HG02938 (cell line): ENCODE data around the gene SLC16A7.

ENCODE experiments used
- ATAC-seq: cut with Tn5 transposase; IDR thresholded peaks from one replicate; pipeline ENCODE4 v1.9.1; 2021; ENCODE audit warnings: mild to moderate bottlenecking, moderate library complexity; ENCODE audit not compliant: unreplicated experiment

The SLC16A7 gene

DNA sequence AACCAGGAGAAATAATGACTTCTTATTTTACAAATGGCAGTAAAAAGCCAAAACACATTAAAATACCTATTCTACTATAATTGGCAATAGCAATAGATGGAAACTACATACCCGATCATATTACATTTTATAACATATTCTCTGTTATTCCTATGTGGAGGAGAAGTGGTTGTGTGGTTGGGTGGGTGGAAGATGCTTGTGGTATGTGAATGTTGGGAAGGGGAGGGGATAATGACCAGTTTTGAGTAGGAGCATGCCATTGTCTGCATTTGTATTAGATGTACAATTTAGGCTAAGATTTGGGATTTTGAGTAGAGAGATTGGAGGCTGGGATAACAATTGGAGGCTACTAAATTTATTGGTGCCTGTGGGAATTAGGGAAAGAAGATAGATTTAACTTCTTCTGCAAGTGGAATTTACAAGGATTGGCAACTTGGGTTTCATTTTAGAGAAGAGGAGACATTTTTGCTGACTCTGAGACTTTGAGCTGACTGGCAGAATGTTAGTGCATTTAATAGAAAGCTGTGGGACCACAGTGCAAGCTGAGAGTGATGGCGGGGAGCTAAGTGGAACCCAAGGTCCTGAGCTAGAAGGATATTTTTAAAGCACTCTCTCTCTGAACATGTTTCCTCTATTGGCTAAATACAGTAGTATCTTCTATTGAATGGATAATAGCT lies 65.2 kb downstream of the SLC16A7 start:
- ATAC-seq = no peak

DNA sequence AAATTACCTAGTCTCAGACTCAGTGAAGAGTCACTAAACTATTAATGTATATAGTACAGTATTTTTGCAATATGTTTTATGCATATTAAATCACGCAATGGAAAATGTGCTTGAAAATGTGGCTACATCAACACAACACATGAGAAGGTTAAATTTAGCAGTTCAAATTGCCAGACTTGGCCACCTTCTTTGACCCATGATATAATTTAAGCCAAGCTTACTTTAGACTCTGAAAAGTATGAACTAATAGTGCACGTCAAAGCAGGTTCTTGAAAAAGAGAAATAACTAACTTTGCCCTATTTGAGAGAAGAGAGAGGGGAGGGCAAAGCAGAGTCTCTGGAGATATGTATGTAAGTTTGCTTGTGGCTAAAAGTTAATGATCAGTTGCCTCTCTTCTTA lies 68.7 kb downstream of the SLC16A7 start:
- no peak for ATAC-seq

DNA sequence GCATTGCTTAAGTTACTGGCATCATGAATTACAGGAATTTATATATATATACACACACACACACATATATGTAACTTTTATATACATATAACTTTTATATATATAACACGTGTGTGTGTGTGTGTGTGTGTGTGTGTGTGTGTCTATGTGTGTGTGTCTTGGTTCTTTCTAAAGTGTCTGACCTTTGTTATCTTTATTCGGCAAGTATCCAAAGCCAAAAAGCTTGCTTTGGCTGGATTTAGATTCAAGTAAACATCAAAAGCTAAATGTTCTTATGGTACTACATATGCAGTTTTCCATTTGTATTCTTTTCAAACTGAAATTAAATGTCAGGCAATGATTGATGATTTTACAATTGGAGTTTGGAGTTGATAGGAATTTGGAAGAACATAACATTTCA lies 69.9 kb downstream of the SLC16A7 start:
- no peak for ATAC-seq

DNA sequence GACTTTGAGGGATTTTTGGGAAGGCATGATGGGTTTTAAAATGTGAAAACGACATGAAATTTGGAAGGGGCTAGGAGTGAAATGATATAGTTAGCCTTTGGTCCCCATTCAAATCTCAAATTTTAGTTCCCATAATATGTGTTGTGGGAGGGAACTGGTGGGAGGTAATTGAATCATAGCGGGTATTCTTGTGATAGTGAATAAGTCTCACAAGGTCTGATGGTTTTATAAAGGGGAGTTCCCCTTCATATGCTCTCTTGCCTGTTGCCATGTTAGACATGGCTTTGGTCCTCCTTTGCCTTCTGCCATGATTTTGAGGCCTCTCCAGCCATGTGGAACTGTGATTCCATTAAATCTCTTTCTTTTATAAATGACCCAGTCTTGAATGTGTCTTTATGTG lies 72.8 kb downstream of the SLC16A7 start:
- ATAC-seq = no peak

DNA sequence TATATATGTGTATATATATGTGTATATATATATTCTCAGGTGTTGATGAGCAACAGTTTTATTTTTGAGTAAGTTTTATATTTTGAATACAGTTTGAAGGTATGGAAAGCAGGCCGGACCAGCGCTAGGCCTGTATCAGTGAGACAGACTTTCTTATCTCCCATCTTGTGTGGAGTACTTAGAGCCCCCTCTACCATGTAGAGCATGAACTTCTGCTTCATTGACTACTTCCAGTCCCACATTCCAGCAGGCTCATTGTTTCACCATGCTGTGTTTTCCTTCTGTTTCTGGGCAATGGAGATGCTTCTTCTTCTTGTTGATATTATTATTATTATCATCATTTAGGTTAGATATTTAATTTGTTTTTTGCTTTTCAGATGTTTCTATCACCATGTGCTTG lies 76.4 kb downstream of the SLC16A7 start:
- ATAC-seq = no peak

DNA sequence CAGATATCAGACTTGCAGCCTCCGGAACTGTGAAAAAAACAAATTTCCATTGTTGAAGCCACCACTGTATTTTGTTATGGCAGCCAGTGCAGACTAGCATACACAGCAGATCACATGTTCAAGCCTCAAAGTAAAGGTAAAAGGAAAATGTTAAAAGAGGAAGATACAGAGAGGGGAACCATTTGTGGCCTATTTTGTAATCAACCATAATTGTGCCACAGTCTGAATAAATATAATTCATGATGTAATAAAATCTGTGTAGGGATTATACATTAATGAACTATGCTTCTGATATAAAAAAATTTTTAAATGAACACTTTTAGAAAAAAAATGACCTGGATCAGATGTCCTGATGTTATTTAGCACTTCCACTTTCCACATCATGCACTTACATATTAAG lies 79.6 kb downstream of the SLC16A7 start:
- no peak for ATAC-seq

DNA sequence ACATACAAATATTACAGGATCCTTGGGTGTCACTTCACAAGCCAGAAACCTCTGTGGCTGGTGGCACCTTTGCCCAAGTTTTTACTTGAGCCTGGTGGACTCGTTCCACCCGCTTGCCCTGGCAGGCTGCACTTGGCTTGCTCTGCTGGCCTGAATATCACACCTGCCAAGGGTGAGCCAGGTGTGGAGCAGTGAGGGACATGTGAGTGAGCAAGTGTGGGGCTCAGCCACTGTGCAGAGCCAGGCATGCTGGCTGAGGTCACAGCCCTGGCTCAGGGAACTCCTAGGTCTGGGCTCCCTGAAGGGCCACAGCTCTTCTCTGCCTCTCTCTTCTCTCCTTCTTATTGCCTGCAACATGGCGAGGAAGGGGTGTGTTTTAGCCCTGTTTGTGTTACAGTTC lies 82.0 kb downstream of the SLC16A7 start:
- no peak for ATAC-seq

DNA sequence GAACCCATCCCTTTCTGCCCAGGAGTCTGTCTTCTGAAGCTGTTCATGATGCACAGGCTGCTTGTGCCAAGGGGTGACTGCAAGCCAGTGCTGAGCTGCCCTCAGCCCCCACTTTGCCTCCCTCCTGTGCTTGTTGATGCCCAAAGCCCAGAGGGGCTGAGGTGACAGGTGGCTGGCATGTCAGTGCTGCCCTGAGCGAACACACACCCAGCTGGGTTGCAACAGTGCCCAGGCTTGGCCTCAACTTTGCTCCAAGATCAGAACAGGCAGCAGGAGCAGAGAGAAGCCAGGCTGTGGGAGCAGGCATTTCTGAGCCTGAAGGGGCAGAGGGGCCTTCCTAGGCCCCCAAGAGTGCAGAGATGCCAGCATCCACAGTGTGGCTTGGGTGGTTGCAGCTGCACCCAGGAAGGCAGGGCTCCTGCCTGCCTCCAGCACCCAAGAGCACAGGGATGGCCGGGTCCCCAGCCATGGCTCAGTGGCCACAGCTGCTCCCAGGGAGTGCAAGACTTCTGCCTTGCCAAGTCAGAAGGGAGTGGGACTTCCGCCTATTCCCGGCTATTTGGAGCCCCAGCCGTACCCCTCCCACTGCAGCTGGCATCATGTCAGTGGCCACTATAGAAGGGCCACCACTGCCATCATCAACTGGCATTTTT lies 83.1 kb downstream of the SLC16A7 start:
- ATAC-seq = no peak

DNA sequence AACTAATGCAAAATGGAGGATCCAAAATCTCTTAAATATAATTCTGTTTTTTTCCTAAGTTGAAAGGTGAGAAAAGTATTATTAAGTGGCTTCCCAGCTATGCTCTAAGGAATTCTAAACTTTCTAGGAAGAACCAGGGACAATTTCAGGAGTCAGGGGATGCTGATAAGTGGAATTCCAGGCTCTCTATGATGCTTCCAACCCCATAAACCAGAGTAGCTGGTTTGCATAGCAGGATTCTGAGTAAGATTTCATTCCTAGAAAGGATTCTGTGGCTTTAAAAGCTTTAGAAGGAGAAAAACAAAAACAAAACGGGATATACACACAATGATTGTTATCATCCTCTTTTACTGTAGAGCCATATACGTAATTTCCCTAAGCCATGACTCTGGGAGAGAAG lies 93.9 kb downstream of the SLC16A7 start:
- ATAC-seq = no peak

DNA sequence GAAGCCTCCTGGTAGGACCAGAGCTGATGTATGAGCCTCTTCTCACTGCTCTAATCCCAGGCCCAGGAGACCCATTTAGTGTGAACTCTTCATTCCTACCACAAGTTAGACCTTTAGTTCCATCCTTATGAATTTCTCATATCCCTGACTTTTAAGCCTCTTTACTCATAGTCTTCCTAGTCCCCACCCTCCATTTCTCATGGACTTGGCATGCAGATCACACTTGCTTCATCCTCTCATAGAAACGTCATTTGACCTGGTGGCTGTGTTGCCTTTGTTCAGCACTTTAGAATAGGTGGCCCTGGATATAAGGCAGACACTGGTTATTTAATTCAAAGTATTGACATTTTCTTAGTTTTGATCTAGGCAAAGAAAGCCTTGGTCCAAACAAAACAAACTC lies 99.5 kb downstream of the SLC16A7 start:
- ATAC-seq = no peak

DNA sequence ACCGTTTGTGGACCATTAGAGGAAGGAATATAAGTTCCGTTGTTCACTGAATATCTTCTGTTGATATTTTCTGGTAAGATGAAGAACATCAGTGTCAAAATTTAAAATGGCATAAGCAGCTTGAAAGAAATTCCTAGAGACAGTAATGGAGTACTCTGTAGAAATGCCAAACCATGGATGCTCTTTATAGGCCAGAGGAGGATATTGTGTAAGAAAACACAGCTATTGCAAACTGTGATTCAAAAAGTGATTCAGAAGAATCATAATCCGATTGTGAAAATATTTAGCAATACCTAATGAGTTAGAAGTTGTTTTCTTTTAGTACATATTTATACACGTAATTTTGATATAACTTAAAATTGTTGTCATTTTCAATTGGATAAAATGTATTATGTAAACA lies 102.8 kb downstream of the SLC16A7 start:
- no peak for ATAC-seq

DNA sequence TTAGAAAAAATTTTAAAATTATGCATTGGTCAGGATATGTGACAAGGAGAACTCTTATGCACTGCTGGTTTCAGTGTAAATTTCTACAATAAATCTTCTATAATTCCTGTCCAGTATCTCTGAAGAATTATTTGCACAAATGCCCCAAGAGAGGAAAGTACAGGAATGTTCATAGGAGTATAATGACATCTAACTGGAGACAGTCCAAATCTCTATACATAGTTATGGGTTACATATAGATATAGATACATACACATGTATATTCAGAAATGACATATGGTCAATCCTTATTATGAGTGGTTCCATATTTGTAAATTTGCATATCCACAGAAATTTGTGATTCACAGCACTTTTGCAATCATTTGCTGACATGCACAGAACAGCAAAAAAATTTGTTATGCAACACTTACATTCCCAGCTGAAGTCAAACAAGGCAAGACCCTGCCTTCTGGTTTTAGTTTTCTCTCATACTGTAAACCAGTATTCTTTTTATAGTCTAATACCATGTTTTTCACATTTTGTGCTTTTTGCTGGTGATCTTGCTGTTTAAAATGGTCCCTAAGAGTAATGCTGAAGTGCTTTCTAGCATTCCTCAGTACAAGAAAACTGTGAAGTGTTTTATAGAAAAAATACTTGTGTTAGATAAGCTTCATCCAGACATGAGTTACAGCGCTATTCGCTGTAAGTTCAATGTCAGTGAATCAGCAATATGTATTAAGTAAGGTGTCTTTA lies 103.8 kb downstream of the SLC16A7 start:
- ATAC-seq = no peak

DNA sequence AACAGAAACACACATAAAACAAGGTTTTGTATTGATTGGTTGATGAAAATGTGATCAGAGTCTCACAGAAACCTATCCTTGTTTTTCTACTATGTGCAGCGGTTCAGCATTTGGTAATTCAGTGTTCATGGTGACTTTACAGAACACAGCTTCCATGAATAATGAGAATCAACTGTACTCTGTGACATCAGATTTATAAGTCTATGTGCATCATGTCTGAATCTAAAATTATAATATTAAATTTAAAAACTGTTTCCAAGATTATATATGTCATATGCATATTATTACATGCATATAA lies 104.3 kb downstream of the SLC16A7 start:
- no peak for ATAC-seq

DNA sequence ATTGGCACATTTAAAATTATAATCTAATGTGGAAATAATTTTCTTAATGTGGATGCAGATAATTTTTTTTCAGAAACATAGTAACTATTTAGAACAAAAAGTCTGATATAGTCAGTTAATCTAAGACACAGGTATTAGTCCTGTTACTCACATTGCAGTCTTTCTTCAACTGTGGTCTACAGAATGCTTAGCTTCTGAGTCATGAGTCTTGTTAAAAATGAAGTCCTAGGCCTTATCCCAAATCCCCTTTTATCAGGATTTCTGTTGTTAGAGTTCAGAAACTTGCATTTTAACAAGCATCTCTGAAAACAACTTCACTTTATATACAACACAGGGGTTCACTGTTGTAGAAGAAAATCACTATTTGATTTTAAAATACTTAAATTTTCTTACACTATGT lies 112.2 kb downstream of the SLC16A7 start:
- no peak for ATAC-seq

DNA sequence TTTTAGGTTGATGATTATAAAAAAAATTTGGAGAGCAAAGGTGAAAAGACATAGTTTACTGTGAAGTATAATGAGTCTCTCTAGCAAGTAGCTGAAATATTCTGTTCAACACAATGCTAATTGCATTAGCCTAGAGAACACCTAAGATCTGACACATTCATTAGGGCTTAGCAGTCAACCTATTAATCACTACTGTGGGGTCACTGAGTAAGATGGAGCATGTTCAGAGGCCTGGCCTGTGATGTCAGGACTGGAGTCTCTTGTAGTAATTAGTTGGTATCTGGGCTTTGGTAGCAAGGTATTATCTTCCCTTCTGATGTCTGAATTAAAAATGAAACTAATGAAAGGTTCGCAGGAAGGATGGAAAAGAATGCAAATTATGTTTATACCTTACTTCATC lies 112.7 kb downstream of the SLC16A7 start:
- no peak for ATAC-seq

DNA sequence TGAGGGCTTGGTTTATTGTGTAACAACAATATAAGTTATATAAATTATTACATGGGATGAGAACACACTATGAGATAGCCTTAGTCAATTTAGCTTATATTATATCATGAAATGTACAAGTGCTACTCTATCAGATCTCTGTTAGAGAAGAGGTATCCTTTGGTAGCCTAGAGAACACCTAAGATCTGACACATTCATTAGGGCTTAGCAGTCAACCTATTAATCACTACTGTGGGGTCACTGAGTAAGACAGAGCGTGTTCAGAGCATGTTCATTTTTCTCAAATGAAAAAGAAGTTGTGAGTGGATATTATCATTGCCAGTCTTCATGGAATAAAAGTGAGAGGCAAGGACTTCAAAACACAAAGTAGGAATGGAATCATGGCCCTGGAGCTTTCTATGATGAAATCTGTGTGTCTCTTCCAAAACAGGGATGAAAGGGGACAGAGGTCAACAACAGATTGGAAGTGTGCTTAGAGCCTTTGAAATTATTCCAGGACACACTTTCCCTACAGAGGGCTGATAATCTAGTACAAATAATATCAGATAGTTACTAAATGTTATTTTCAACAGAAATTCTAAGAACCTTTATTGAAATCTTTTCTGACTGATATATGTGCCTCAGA lies 114.3 kb downstream of the SLC16A7 start:
- ATAC-seq = no peak

DNA sequence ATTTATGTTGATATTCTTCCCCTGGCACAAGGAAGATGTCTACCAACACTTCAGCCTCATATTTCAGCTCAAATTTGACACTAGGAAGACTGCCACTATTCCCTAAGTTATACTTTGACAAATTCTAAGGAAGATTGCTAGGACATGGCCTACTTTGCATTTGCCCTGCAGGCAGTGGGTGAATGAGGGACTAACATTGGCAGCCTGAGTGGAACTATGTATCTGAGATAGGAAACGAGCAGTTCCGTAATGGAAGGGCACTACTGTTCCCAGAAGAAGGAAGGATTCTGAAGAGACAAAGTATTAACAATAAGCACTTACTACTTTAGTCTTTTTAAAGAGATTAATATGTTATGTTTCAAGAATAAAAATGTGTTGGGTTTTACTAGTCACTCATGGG lies 115.1 kb downstream of the SLC16A7 start:
- no peak for ATAC-seq

DNA sequence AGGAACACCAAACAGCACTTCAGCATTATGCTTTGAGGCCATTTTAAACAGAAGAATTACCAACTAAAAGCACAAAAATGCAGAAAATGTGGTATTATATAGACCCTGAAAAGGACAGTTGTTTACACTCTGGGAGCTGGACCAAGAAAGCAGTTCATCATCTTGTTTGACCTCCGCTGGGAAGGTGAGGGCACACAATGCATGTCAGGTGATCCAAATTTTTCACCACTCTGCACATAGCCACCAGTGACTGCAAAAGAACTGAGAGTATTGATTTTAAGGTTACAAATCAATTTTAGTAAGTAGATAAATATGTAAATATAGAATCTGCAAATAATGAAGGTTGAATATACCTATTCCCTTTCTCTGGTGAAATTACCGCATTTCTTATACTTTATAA lies 119.6 kb downstream of the SLC16A7 start:
- no peak for ATAC-seq

DNA sequence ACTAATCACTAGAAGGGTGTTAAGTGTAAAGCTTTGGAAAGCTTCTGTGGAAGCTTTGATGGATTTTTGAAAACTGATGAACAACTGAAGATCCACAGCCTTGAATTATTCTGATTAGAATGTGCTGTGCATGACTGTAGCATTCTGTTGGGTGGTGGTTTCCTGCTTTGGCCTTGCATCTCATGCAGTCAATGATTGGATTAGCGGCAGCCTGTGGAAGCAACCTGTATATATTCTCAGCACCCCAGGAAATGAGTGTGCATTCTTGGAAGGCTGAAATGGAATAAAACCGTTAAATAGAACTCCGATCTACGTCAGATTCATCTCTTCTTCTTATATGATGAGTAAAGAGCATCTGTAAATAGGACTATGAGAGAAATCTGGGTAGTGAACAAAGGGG lies 120.2 kb downstream of the SLC16A7 start:
- ATAC-seq = no peak

DNA sequence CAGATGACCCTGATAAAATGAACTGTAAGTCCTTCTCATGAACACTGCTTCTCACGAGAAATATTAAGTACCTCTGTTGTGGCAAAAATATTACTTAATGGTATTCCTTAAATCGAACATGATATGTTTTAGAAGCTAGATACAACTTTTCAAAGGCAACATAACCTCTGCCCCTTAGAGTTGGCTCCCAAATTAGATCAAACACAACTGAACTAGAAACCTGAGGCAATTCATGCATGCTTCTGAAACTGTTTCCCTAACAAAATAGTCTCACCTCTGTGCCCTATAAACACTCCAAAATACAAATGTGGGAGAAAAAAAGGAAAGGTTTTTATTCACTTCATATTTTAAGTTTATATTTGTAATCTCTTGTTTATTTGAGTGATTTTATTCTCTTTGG lies 121.6 kb downstream of the SLC16A7 start:
- no peak for ATAC-seq

DNA sequence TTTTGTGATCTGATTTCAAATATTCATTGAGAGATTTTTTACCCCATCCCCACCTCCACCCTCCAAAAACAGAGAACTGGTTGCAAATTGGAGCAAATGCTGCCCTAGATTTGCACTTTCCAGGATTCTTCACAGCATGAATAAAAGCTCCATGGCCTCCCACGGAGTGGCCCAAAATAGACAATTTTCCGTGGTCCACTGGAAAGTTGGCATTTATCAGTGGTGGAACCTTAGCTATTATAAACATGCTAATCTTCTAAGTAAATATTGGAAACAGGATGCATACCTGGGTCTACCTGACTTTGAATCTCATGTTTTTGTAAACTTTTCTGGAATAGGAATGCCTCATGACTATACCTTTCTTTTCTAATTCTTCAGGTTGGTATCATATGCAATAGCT lies 123.9 kb downstream of the SLC16A7 start:
- no peak for ATAC-seq

DNA sequence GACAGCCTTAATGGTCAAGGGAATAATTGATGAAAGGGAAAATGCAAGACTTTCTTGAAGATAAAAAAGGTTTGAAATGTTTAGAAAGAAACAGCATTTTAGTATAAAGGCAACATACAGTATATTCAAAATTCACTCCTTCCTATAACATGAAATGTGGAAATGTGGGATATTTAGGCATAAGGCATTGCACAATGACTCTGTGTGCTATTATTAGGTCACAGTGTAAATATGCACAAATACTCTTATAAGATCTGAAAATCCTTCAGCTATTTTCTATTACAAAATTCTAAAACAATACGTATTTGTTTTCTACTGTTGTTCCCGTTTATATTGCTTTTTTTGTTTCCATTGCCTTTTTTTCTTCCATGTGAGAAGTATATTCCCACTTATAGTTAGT lies 127.7 kb downstream of the SLC16A7 start:
- ATAC-seq = no peak
